Liver (tissue), 3 donors: ENCODE data around the gene FIG4.

Source experiments
- EGR1 ChIP-seq, 2 donors: IDR thresholded peaks; 2 replicates each; pipeline ENCODE4 v1.6.1; 2016 to 2018; ENCODE audit warnings: antibody characterized with exemption in 2 of 2, low read depth in 2 of 2
- FOXA1 ChIP-seq: IDR thresholded peaks from 2 replicates; pipeline ENCODE4 v1.6.1; 2016; ENCODE audit warnings: antibody characterized with exemption
- GABPA ChIP-seq, 2 donors: IDR thresholded peaks in 1 of 2; conservative IDR thresholded peaks in 1 of 2; 2 replicates each; pipeline ENCODE4 v1.6.1; 2016; ENCODE audit warnings: antibody characterized with exemption in 2 of 2, mild to moderate bottlenecking in 1 of 2, moderate library complexity in 1 of 2
- HNF4G ChIP-seq: IDR thresholded peaks from 2 replicates; pipeline ENCODE4 v1.6.1; 2016; ENCODE audit warnings: antibody characterized with exemption
- JUND ChIP-seq, 2 donors: IDR thresholded peaks; 2 replicates each; pipeline ENCODE4 v1.6.1; 2016; ENCODE audit warnings: antibody characterized with exemption in 2 of 2
- RAD21 ChIP-seq, 2 donors: IDR thresholded peaks; 2 replicates each; pipeline ENCODE4 v1.6.1; 2016; ENCODE audit warnings: antibody characterized with exemption in 2 of 2, mild to moderate bottlenecking in 2 of 2
- RXRA ChIP-seq, 2 donors: IDR thresholded peaks; 2 replicates each; pipeline ENCODE4 v1.6.1; 2017 to 2018; ENCODE audit warnings: antibody characterized with exemption in 2 of 2, mild to moderate bottlenecking in 1 of 2
- TAF1 ChIP-seq: conservative IDR thresholded peaks from 2 replicates; pipeline ENCODE4 v1.6.1; 2016; ENCODE audit warnings: antibody characterized with exemption, mild to moderate bottlenecking
- YY1 ChIP-seq: IDR thresholded peaks from 2 replicates; pipeline ENCODE4 v1.6.1; 2016; ENCODE audit warnings: antibody characterized with exemption, mild to moderate bottlenecking
- TF ChIP-seq, protein P1 (sequence below): fragments of 150-350 bp; IDR thresholded peaks from 2 replicates; pipeline ENCODE4 v1.5.1; 2017; ENCODE audit warnings: improper control_type of control experiment, low read depth, low read length; ENCODE audit not compliant: missing input control
- TF ChIP-seq, protein P2 (sequence below): IDR thresholded peaks from 2 replicates; pipeline ENCODE4 v1.6.1; 2016; ENCODE audit warnings: antibody characterized with exemption
- TF ChIP-seq, protein P3 (sequence below): IDR thresholded peaks from 2 replicates; pipeline ENCODE4 v1.6.1; 2016; ENCODE audit warnings: antibody characterized with exemption, mild to moderate bottlenecking
- donor health status: healthy.
- donor health status: healthy.

DNA sequence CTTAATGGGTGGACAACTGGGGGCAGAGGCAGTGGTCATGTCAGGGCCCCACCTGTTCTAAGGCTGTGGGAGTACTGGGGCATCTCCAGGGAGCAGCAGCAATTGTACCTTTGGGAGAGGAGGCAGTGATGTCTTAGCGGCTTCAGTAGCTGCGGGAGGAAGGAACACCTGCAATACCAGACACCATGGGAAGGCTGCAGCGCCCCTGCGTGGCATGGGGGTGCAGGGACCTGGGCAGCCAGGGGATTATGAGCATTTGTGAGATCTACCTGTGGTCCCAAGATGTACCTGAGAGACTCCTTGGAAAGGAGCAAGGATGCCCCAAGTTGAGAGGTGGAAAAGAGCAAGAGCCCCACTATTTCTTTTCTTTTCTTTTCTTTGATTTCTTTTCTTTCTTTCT lies 174.9 kb downstream of the FIG4 start:
- TF ChIP-seq, protein P1, sequence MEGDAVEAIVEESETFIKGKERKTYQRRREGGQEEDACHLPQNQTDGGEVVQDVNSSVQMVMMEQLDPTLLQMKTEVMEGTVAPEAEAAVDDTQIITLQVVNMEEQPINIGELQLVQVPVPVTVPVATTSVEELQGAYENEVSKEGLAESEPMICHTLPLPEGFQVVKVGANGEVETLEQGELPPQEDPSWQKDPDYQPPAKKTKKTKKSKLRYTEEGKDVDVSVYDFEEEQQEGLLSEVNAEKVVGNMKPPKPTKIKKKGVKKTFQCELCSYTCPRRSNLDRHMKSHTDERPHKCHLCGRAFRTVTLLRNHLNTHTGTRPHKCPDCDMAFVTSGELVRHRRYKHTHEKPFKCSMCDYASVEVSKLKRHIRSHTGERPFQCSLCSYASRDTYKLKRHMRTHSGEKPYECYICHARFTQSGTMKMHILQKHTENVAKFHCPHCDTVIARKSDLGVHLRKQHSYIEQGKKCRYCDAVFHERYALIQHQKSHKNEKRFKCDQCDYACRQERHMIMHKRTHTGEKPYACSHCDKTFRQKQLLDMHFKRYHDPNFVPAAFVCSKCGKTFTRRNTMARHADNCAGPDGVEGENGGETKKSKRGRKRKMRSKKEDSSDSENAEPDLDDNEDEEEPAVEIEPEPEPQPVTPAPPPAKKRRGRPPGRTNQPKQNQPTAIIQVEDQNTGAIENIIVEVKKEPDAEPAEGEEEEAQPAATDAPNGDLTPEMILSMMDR: no peak
- TF ChIP-seq TAF1 (no peak), HNF4G (no peak), FOXA1 (no peak), EGR1 (IDR thresholded peaks at IDR 0.05; ENCODE audit: low read depth in 2 of 2) (no peak), GABPA (IDR thresholded peaks at IDR 0.05 in 1 of 2, conservative IDR thresholded peaks at IDR 0.05 in 1 of 2) (no peak), RXRA (IDR thresholded peaks at IDR 0.05) (no peak), RAD21 (IDR thresholded peaks at IDR 0.05) (no peak), YY1 (no peak), JUND (IDR thresholded peaks at IDR 0.05) (no peak)
- TF ChIP-seq, protein P2, sequence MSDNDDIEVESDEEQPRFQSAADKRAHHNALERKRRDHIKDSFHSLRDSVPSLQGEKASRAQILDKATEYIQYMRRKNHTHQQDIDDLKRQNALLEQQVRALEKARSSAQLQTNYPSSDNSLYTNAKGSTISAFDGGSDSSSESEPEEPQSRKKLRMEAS: no peak
- TF ChIP-seq, protein P3, sequence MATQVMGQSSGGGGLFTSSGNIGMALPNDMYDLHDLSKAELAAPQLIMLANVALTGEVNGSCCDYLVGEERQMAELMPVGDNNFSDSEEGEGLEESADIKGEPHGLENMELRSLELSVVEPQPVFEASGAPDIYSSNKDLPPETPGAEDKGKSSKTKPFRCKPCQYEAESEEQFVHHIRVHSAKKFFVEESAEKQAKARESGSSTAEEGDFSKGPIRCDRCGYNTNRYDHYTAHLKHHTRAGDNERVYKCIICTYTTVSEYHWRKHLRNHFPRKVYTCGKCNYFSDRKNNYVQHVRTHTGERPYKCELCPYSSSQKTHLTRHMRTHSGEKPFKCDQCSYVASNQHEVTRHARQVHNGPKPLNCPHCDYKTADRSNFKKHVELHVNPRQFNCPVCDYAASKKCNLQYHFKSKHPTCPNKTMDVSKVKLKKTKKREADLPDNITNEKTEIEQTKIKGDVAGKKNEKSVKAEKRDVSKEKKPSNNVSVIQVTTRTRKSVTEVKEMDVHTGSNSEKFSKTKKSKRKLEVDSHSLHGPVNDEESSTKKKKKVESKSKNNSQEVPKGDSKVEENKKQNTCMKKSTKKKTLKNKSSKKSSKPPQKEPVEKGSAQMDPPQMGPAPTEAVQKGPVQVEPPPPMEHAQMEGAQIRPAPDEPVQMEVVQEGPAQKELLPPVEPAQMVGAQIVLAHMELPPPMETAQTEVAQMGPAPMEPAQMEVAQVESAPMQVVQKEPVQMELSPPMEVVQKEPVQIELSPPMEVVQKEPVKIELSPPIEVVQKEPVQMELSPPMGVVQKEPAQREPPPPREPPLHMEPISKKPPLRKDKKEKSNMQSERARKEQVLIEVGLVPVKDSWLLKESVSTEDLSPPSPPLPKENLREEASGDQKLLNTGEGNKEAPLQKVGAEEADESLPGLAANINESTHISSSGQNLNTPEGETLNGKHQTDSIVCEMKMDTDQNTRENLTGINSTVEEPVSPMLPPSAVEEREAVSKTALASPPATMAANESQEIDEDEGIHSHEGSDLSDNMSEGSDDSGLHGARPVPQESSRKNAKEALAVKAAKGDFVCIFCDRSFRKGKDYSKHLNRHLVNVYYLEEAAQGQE: no peak
